Right lobe of liver (tissue), 4 donors: ENCODE results near the gene SH3TC1.

ENCODE experiments used
- POLR2A ChIP-seq: fragments of 450-650 bp; IDR thresholded peaks from one replicate; pipeline ENCODE4 v1.6.1; 2017; ENCODE audit warnings: antibody characterized with exemption, mild to moderate bottlenecking
- TF ChIP-seq, protein P1 (sequence below), 4 donors: fragments of 200-600 bp in 3 of 4; fragments of 450-650 bp in 1 of 4; IDR thresholded peaks; one replicate each; pipeline versions ENCODE4 v1.5.1 to v1.8.0; 2016 to 2022; ENCODE audit warnings: antibody characterized with exemption in 4 of 4, mild to moderate bottlenecking in 2 of 4
- donor health status: DM: no; HTN: no; CAD: no.
- donor health status: DM: no; HTN: no; CAD: no.
- donor health status: DM: no; HTN: yes; CAD: no.

DNA sequence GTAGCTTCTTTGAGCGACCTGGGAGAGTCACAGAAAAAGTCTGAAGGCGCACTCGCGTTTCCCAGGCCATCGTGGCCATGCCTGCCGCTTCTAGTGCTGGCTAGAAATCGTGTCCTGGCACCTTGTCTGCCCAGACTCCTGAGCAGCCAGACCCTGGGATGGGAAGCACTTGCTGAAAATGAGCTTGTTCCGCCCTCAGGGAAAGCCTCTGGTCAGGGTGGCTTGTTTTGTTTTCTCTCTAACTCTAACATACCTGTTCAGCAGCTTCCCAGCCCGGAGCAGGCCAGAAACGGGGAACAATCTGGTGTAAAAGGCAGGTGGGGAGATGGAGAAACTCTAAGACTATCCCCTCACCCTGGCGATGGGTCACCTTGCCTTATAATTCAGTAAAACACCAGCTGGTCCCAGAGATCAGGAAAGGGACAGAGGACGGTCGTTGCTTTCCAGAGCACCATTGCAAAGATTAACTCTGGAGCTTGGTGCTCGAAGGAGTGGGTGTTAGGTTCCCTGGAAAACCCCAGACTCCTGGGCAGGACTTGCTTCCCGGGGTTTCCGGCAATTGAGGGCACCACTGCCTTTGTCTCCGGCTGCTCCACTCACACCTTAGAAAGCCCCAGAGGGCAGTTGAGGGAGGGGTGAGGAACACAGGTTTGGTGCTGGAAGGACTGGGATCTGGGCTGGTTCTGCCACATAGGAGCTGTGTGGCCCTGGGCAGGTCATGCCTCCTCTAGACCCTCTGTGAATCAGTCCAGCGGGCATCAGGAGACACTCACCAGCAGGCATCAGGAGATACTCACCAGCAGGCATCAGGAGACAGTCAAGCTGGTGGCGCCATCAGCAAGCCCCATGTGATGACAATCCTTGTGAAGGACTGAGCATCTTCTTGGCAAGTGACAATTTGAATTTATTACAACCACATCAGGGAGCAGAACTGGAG lies 4.5 kb upstream of the SH3TC1 start:
- TF ChIP-seq, protein P1, sequence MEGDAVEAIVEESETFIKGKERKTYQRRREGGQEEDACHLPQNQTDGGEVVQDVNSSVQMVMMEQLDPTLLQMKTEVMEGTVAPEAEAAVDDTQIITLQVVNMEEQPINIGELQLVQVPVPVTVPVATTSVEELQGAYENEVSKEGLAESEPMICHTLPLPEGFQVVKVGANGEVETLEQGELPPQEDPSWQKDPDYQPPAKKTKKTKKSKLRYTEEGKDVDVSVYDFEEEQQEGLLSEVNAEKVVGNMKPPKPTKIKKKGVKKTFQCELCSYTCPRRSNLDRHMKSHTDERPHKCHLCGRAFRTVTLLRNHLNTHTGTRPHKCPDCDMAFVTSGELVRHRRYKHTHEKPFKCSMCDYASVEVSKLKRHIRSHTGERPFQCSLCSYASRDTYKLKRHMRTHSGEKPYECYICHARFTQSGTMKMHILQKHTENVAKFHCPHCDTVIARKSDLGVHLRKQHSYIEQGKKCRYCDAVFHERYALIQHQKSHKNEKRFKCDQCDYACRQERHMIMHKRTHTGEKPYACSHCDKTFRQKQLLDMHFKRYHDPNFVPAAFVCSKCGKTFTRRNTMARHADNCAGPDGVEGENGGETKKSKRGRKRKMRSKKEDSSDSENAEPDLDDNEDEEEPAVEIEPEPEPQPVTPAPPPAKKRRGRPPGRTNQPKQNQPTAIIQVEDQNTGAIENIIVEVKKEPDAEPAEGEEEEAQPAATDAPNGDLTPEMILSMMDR (IDR thresholded peaks at IDR 0.05), result no peak
- TF ChIP-seq POLR2A, result no peak
